Measurements from ENCODE around the gene PRKCB. TPM values are rescaled to one million over a fixed set of nuclear protein-coding genes. Genes with fewer than 3 reads are reported as not detected.

PRKCB gene
- total and polyA plus RNA-seq, 4 donors, result 1.6 to 9.4 (median 4.0) TPM

- 76% methylated on average over 4 of the region's 4 CpGs for WGBS
- Histone ChIP-seq H3K27me3 (ENCODE audit: control insufficient read depth in 4 of 4, insufficient read depth in 4 of 4, low read length in 3 of 4) (peaks cover 0 to 7% (median 2%) of the 10 kb centered on the region in 4 donors), H3K9ac (ENCODE audit: low read depth in 1 of 2, low read length in 2 of 2) (no peak overlapping the region), H3K36me3 (ENCODE audit: control insufficient read depth in 4 of 4, insufficient read depth in 3 of 4, low read depth in 1 of 4, low read length in 3 of 4) (no peaks in the 10 kb centered on the region), H3K9me3 (ENCODE audit: control insufficient read depth in 4 of 4, low read length in 3 of 4) (no peaks in the 10 kb centered on the region), H3K27ac (ENCODE audit: low read depth in 1 of 2, low read length in 2 of 2) (no peak overlapping the region), H3K4me3 (ENCODE audit: low read depth in 1 of 3, low read length in 3 of 3) (no peak overlapping the region), H3K4me1 (ENCODE audit: control insufficient read depth in 4 of 4, insufficient read depth in 4 of 4, low read length in 3 of 4) (no peaks in the 10 kb centered on the region)
- TF ChIP-seq TAF1 (conservative IDR thresholded peaks at IDR 0.05) (no peak), RXRA (IDR thresholded peaks at IDR 0.05) (no peak), EGR1 (IDR thresholded peaks at IDR 0.05; ENCODE audit: low read depth in 2 of 2) (no peak), FOXA2 (IDR thresholded peaks at IDR 0.05) (no peak), REST (IDR thresholded peaks at IDR 0.05) (no peak), RAD21 (IDR thresholded peaks at IDR 0.05) (no peak), CTCF (IDR thresholded peaks at IDR 0.05; ENCODE audit: low read depth, low read length, missing input control) (no peak), HNF4A (conservative IDR thresholded peaks at IDR 0.05) (no peak), HNF4G (IDR thresholded peaks at IDR 0.05) (no peak), YY1 (IDR thresholded peaks at IDR 0.05) (no peak), NR2F2 (IDR thresholded peaks at IDR 0.05) (no peak), JUND (IDR thresholded peaks at IDR 0.05) (no peak), ATF3 (IDR thresholded peaks at IDR 0.05) (no peak), GABPA (IDR thresholded peaks at IDR 0.05 in 1 of 2, conservative IDR thresholded peaks at IDR 0.05 in 1 of 2) (no peak), MAX (IDR thresholded peaks at IDR 0.05) (no peak), ZBTB33 (IDR thresholded peaks at IDR 0.05) (no peak), SP1 (IDR thresholded peaks at IDR 0.05) (no peak), FOXA1 (IDR thresholded peaks at IDR 0.05) (no peak)
- no peak for DNase-seq (ENCODE audit: low spot score)
These were observed 411.3 kb downstream of the PRKCB start for GRCh38 chr16:24246911-24247607.
